Activated CD4-positive, alpha-beta T cell treated with anti-CD3 and anti-CD28 coated beads for 24 hours (primary cell): Measurements from ENCODE around the gene ISCA2.
"Not testable (repeated sequence)": the region's sequence is repeated elsewhere in the genome, so short reads cannot be mapped to it uniquely, and the experiment has no call there.

Experiments
- DNase-seq, 2 donors: peaks; one replicate each; pipeline ENCODE4 v3.0.0-alpha.2; 2020; ENCODE audit warnings: low read depth in 2 of 2

ISCA2 gene, protein sequence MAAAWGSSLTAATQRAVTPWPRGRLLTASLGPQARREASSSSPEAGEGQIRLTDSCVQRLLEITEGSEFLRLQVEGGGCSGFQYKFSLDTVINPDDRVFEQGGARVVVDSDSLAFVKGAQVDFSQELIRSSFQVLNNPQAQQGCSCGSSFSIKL

DNA sequence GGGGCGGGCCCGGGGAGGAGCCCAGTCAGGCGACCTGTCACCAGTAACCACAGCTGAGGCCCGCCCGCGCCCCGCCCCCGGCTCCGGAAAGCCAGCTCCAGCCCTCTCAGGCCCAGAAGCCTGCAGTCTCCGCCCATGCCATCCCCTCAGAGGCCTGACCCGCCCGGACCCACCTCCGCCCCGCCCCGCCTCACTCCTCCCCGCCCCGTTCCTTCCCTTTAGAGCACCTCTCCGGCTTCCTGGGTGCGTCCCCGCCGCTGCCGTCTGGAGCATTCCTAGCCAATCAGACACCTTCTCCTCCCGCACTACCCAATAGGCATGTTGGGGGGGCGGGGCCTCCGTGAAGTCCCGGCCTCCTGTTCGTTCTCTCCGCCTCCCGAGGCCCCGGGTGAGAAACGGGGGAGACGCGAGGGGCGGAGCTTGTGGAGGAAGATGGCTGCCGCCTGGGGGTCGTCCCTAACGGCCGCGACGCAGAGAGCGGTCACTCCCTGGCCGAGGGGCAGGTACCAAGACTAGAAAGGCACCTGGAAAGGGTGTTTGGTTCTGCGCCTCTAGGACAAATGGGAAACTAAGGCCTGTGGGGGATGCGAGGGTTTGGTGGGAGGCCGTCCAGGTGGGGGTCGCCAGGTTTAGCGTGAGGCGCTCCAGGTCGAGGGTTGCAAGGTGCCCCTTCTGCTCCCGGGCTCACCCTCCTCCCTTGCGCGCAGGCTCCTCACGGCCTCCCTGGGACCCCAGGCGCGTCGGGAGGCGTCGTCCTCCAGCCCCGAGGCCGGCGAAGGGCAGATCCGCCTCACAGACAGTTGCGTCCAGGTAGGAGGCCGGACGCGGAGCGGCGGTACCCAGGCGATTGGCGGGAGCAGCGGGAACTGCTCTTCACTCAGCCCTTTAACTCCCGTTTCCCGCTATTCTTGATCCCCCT, at the start of gene ISCA2:
Gene ISCA2 (plus strand): TSS at position 423 of the 919 bp plus-strand sequence. CDS start 10 bp downstream, at position 433.
- DNase-seq = peak; percentile 100

DNA sequence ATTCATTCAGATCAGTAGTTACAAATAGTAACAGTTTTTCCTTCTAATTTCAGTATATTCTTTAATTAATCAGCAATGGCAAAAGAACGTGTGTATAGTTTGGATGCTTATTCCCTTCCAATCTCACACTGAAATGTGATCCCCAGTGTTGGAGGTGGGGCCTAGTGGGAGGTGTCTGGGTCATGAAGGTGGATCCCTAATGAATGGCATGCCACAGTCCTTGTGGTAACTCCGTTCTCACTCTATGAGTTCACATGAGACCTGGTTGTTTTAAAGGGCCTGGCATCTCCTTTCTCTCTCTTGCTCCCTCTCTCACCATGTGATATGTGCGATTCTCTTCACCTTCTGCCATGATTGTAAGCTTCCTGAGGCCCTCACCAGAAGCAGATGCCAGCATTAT, 48.7 kb upstream of the ISCA2 start:
- no peak for DNase-seq

DNA sequence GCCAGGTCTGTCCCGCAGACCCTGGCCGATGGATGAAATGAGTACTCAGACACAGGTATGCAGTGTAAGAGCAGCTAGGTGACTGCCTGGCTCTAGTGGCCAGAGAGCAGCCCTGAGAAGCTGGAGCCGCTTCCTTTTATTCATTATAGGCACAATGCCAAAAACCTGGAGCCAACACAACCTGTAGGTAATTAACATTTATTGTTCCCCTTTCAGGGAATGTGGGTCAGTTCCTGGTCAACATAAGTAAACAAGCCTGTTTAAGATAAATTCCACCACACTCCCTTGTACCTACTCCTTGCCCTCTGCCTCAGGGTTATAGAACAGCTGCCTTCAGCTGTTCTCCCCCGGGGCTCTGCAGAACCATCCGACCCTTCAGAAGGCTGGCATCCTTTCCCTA, 39.2 kb upstream of the ISCA2 start:
- not testable (repeated sequence) for DNase-seq

DNA sequence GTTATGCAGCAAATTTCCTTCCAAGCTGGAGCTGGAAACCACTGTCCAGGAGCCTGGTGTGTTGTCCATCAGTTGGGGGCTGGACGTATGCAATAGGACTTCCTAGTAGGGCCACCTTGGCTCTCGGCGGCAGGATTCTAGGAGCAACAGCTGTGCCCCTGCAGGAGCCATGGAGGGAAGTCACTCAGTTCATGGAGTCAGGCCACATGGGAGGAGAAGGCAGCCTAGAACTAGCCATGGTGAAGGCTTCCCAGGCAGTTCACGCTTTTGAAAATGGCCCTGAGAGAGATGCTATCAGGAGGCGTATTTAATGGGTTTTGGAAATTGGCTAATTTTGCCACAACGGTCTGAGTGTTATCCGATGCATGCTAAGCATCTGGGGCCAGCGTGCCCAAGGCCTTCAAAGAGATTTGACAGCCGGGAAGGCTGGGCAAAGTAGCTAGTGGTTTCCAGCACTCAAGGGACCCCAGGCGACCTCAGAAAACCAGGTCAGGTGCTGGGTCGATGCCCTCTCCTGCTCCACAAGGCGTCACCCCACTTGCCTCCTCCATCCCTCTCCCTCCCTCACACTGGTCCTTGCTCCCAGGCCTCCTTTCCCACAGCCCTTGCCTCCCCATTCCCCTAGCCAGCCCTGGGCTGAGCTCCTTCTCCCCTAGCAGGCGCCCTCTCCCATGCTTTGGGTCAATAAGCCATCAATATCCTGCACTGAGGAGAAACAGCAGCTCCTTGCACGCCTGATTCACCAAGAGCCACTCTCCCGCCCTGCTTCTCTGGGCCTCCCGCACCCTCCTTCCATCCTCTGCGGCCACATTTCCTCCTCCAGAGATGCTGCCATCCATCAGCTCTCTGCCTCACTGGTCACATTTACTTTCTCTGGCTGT, 36.6 kb upstream of the ISCA2 start:
- no peak for DNase-seq

DNA sequence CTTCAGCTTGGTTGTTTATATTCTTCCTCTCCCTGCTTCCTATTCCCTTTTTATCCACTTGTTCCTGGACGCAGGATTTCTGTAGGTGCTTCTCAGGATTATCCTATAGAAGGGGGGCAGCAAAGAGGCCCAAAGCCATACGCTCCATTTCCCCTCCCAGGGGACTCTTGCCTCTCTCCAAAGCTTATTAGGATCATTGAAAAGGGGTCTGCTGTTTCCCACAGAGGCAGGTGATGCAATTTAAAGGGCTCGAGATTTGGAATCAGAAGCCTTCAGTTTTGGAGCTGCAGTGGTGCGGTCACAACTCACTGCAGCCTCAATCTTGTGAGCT, 36.0 kb upstream of the ISCA2 start:
- DNase-seq = no peak

DNA sequence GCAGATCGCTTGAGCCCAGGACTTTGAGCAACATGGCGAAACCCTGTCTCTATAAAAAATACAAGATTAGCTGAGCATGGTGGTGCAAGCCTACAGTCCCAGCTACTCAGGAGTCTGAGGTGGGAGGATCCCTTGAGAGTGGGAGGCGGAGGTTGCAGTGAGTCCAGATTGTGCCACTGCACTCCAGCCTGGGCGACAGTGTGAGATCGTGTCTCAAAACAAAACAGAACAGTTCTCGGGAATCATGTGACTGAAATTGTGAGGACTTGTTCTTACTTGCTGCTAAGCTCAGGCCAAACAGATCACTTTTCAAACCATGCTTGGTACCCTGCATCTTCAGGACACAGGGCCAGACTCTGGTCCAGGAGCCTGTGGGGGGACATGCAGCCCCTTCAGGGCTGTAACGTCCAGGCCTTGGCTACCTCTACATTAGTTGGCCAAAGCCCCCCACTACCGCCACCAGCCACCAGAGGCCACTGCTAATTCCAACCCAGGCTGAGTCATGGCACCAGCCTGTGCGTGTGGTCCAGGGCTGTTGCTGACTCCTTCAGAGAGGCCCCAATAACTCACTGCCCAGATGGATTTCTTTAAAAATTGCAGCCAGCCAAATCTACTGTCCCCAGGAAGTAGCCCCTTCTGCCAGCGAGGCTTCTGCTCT, 34.1 kb upstream of the ISCA2 start:
- DNase-seq = peak in 1 of 2 donors; percentile 2

DNA sequence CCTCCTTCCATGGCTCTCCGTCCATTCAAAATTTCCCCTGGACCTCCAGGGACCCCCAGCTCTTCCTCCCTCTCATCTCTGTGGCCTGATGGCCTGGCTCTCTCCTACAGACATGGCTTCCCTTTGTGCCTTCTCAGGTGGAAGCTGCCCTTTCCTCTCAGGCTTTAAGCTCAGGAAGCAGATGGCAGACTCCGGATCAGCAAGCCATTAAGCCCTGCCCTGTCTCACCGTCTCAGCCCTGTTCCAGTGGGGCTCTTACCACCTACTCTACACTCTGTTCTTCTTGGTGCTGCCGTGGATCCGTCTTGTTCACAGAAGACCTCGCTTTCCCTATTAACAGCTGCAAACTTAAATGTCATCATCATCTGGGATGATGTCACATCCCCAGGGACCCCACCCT, 33.6 kb upstream of the ISCA2 start:
- DNase-seq = no peak

DNA sequence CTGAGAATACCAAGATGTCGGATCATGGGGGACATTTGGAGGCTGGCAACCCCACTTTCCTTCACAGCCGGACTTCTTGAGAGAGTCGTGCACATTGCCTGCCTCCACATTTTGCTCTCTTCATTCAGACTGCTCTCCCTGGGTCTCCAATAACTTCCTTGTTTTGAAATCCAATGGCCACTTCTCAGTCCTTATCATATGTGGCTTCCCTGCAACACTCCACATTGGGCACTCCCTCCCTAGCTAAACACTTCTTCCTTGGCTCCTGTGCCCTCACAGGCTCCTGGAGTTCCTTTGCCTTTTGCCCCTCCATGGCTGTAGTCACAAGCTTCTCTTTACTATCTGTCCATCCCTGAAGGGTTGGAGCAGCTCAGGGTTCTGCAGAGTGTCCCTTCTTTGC, 30.6 kb upstream of the ISCA2 start:
- DNase-seq = no peak

DNA sequence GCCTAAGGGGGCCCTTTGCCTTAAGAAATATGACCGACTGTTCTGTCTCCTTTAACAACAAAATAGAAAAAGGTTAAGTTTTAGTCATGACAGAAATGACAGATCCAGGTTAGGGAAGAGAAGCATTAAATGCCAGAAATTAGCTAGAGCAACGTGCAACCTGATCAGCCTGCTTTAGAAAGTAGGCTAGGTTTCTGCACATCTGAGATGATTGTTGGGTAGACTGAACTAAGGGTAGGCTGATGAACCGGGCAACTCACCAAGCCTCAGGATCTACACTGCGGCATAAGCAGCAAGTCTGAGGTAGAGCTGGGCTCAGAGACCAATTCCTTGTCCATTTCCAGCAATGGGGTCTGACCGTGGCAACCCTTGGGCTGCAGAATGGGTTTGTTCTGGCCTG, 29.9 kb upstream of the ISCA2 start:
- DNase-seq = no peak

DNA sequence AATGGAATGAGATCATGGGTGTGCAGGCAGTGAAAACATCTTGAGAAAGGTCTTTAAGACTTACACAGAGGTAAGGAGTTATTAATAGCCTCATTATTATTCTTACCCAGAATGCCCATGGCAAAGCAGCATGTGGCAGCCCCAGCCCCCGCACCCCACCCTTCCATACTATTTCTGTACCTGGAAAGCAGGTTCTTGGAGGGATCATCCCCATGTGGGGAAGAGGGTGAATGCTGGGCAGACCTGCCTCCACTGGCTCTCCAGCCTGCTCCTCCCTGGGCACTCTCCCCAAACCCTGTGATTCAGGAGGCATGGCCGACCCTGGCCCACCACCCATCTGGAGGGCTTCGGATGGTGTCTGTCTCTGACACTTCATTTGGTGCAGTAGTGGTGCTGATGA, 28.8 kb upstream of the ISCA2 start:
- DNase-seq = no peak

DNA sequence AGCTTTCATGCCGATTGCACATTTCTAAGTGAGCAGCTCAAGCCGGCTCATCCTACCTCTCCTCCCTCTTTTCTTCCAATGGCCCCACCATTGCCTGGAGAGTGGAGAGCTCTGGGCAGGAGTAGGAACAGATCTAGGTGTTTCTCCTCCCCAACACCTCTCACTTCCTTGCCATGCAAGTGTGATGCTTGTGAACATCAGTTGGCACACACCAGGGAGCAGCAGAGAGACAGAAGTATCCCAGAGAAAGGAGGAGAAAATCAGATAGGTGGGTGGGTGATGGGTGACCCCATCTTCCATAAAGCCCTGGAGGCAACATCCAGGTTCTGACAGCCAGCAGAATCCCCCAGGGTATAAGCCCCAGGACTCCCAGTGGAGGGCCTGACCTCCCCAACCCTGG, 28.2 kb upstream of the ISCA2 start:
- DNase-seq = no peak

DNA sequence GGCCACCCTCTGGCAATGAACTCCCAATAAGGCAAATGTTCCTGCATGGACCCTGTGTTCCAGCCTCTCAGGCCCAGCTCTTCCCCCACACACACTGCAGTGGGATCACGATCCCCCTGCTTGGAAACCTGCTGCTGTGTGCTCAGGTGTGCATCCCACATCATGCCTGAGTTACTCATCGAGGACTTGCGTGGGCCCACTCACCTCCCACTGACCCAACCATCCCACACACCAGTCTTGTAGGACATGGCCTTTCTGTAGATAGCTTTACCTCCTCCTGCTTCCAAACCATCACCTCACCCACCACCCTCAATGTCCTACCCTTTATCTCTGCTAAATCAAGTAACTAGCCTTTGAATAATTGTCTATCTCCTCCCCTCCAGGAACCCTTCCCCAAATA, 25.1 kb upstream of the ISCA2 start:
- DNase-seq = no peak

DNA sequence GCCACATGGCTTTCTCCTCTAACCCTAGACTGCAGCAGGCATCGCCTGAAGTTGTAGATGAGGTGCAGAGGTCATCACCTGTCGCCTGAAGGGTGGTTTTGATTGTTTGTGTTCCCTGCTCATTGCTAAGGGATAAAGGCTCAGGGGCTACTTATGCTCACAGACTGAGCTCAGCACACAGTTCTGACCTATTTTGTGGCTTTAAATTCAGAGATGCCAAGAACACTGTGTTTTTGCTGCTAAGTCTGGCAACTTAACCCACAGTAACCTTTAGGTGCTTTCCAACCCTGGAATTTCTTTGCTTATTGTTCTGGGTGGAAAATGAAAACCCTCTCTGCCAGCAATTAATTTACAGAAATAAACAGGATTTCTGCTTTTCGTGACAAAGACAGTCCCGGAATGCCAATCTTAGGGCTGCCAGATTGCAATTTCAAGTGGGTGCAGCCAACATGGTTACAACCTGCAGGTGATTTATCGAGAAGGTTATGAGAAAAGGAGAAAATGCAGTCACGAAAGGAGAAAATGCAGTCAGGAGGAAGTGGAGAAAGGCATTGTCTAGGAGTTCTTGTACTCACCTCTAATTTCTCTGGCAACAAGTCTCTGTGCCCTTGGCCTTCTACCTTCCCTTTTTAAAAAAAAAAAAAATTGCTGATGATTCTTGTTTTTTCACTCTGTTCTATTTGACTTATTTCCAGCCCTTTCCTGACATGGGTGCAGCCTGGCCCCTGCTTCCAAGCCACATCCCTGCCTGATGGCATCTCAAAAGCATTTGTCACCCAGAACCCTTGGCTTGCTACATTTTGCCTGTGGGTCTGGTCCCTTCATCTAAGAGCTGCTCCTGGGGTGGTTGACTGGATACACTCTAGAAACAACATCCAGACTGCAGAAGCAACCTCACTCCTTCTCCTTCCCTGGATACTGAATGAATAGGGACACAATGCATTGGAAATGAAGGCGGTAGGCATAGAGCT, 23.7 kb upstream of the ISCA2 start:
- no peak for DNase-seq

DNA sequence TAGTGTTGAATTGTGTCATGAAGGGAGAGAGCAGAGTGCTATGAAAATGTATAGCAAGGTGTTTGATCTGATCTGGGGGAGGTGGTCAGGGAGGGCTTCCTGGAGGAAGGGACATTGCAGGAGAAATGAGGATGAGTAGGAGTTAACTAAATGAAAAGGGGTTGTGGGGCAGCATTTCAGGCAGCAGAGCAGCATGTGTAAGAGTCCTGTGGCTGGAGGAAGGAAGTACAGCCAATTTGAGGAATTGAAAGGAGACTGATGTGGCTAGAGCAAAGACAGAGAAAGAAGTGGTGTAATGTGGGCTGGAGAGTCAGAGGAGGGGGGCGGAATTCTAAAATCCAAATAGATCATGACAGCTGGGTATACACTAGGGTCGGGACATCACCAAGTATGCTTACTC, 21.0 kb upstream of the ISCA2 start:
- no peak for DNase-seq

DNA sequence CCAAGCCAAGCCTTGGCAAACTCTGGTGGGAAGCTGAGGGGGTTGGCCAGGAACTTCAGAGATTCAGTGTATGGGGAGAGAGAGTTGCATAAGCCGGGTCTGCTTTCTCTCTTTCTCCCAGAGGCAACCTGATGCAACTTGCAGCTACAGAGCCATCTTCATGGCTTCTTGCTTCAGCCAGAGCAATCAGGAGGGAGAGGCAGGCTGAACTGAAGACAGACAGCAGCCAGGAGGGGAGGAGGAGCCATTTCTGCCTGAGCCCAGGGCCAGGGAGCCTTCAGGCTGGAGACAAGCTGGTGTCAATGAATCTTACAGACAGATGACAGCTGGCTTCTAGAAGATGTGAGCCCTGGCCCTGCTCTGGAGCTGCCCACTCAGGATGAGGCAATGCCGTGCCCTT, 19.2 kb upstream of the ISCA2 start:
- no peak for DNase-seq

DNA sequence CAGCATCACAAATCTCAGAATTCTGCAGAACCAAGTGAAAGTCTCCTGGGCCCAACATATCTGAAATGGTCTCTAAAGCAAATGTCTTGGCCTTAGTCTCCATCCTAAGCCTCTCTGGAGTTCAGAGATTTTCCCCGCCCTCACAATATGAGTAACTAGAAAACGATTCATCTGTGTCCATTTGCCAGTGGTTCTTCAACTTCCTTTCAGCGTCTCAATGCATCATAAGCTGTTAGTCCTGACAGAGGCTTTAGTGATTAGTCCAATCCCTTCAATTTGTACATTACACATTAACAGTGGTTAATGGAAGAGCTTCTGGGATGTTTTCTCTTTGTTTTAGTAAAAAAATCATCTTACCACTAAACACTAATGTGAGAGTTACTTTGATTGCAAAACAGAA, 17.9 kb upstream of the ISCA2 start:
- DNase-seq = no peak

DNA sequence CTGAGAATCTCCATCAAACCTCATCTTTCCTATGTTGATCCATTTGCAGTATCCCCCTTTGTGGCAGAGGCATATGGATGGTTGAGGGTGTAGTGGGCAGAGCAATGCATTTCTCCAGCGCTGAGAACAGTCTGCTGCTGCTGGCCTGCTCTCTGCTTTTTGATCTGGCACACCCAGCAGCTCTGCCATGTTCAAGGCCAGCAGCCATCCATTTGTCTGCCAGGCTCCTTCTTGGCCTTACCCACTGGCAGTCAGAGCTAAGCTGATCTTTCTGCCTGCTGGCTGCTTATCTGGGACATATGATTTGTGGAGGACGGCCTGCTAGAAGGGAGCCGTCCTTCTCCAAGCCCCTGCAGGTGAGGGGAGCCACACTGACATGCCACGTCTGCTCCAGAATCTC, 17.5 kb upstream of the ISCA2 start:
- DNase-seq = no peak

DNA sequence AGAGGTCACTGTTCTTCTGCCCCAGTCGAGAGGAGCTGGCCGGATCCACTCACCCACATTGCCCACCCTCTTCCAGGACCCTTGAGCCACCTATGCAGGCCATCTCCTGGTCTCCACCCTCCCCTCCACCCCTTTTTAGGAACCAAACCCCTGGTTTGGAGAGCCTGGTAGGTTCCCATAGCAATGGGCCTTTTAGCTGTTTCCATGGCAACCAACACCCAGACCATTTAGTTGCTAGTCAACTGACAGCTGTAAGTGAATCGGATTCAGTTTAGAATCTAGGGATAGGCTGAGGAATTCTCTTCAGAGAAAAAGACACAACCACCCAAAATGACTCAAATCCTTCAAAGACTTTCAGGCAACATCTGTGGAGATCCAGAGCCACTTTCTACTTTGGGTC, 17.0 kb upstream of the ISCA2 start:
- DNase-seq = no peak

DNA sequence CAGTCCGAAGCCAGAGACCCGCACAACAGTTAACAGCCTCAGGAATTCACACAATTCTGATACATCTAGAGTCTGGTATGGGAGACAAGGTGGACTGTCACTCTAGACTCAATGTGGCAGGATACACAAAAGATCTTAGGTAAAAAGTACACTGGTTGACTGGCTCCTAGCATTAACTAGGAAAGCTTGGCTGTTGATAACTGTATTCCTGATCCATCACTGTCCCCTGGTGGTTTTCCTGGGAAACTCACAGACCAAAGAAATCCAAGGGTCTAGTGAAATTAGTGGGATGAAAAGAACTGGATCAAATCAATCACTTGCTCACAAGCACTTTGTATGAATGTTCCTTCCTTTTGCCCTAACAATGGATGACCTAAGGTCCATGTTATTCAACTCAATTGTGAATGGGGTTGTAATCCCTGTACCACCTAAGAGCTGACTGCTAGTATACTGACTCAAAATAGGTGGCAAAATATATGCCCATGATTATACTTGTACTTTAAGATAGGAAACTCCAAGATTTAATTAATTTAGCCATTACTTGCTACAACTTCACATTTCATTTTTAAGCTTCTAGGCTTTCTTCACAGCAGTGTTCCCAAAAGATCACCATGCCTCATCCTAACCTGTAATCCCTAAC, 14.4 kb upstream of the ISCA2 start:
- no peak for DNase-seq

DNA sequence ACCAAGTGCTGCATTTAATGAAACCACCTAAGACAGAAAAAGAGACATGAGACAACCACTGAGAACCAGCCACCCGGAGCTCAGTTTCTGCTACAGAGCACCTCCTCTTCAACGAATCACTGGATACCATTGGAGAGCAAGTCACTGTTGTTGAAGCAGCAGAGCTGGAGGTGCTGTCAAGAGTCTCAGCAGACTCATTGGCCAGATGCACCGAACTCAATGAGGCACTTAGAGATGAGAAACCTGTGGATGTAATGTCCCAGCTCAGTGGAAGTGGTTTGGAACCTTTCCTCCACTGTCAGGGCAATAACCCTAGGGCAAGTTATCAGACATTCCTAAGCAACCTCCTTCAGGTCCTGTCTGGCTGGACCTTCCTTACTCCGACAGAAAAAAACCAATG, 13.5 kb upstream of the ISCA2 start:
- no peak for DNase-seq
